ENCODE data around the gene NIPBL.
A peak's percentile ranks its signal among the peaks of the same experiment; 100 is the strongest.

NIPBL gene

DNA sequence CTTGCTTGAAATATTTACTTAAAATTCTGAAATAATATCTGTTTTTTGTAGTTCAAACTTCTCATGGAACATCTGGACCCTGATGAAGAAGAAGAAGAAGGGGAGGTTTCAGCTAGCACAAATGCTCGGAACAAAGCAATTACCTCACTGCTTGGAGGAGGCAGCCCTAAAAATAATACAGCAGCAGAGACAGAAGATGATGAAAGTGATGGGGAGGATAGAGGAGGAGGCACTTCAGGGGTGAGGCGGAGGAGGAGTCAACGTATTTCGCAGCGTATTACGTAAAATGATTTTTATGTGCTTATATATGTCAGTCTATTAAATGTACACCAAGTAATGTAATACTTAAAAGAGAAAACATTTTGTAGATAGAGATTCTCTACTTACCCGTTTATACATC, 187.2 kb downstream of the NIPBL start:
- no peak for DNase-seq (ENCODE audit: low read depth)
- H3K4me3 ChIP-seq (ENCODE audit: low read depth, low read length) = no peak overlapping the region
- in situ Hi-C loops (cut with HindIII; ENCODE audit: low sequenced_read_pairs) = no loop called here
- no peak for TF ChIP-seq CTCF (IDR thresholded peaks at IDR 0.05; ENCODE audit: low read depth, low read length, missing control alignments)

DNA sequence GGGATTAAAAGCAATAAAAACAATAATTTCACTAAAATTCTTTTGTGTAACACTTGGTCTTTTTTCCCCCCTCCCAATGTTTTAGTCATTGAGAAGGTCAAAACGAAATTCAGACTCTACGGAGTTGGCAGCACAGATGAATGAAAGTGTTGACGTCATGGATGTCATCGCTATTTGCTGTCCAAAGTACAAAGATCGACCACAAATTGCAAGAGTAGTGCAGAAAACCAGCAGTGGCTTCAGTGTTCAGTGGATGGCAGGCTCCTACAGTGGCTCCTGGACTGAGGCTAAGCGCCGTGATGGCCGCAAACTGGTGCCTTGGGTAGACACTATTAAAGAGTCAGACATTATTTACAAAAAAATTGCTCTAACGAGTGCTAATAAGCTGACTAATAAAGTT, 187.9 kb downstream of the NIPBL start:
- no peak for DNase-seq (ENCODE audit: low read depth)
- no peak overlapping the region for H3K4me3 ChIP-seq (ENCODE audit: low read depth, low read length)
- TF ChIP-seq CTCF (IDR thresholded peaks at IDR 0.05; ENCODE audit: low read depth, low read length, missing control alignments) = no peak
- in situ Hi-C loops (cut with HindIII; ENCODE audit: low sequenced_read_pairs) = no loop called here

- no peak overlapping the region for H3K4me3 ChIP-seq (ENCODE audit: low read depth, low read length)
- DNase-seq (ENCODE audit: low read depth) = no peak
- in situ Hi-C loops (cut with HindIII; ENCODE audit: low sequenced_read_pairs) = no loop called here
- TF ChIP-seq CTCF (IDR thresholded peaks at IDR 0.05; ENCODE audit: low read depth, low read length, missing control alignments) = no peak
Measured at GRCh38 chr5:37071487-37071886, 194.9 kb downstream of the NIPBL start.

GRCh38 chr5:37071901-37072581, 195.5 kb downstream of the NIPBL start:
- in situ Hi-C loops (cut with HindIII; ENCODE audit: low sequenced_read_pairs) = no loop called here
- no peak for TF ChIP-seq CTCF (IDR thresholded peaks at IDR 0.05; ENCODE audit: low read depth, low read length, missing control alignments)
- no peak overlapping the region for H3K4me3 ChIP-seq (ENCODE audit: low read depth, low read length)
- DNase-seq (ENCODE audit: low read depth) = peak; percentile 22

GRCh38 chr5:37075399-37075950, 198.9 kb downstream of the NIPBL start:
- TF ChIP-seq CTCF (IDR thresholded peaks at IDR 0.05; ENCODE audit: low read depth, low read length, missing control alignments) = no peak
- in situ Hi-C loops (cut with HindIII; ENCODE audit: low sequenced_read_pairs) = no loop called here

DNA sequence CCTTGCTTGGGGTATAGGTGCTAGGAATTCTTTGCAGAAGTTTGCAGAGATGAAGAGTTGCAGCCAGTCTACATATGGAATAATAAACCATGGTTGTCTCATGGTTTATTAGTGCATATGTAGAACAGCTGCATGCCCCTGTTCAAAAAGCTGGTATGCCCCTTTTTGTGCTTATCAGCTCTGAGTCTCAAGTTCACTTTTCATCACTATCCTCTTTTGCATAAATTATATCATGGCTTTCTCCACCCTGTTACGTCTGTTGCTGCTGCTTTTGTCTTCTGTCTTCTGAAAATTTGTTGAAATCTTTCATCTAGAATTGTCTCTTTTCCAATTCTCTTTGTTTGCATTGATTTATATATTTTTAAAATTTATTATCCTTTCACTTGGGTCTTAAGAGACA, 200.6 kb downstream of the NIPBL start:
- TF ChIP-seq CTCF (IDR thresholded peaks at IDR 0.05; ENCODE audit: low read depth, low read length, missing control alignments) = no peak
- no peak for DNase-seq (ENCODE audit: low read depth)
- H3K4me3 ChIP-seq (ENCODE audit: low read depth, low read length) = no peak overlapping the region
- in situ Hi-C loops (cut with HindIII; ENCODE audit: low sequenced_read_pairs) = no loop called here

More at GRCh38 chr5:37075399-37075950, 198.9 kb downstream of the NIPBL start:
- DNase-seq (ENCODE audit: low read depth) = no peak
- no peak overlapping the region for H3K4me3 ChIP-seq (ENCODE audit: low read depth, low read length)

All from astrocyte of the cerebellum (primary cell).